IMR-90 (cell line): Measurements from ENCODE around the gene RPP25. TPM values are rescaled to one million over a fixed set of nuclear protein-coding genes. Genes with fewer than 3 reads are reported as not detected.

ENCODE experiments used
- ATAC-seq: fragments of 200-7000 bp; cut with Tn5 transposase; 2 replicates; pipeline ENCODE4 v1.9.1; 2020; ENCODE audit warnings: low read depth, mild to moderate bottlenecking, moderate library complexity
- BruUV-seq: library from RNA; stranded (reverse); fragments of 400-500 nt; replicated peaks from 2 replicates; lab custom pipeline; 2021; lab: Mats Ljungman, UMichigan
- CTCF ChIA-PET: fragments of 300-600 bp; formaldehyde crosslinking; extraction: SDS; loops from one replicate; lab custom pipeline; 2021; ENCODE audit warnings: antibody characterized with exemption; lab: Yijun Ruan, JAX
- POLR2A ChIA-PET: fragments of 300-600 bp; sonication (Branson Sonifier 250); formaldehyde crosslinking; loops from one replicate; lab custom pipeline; 2022; ENCODE audit warnings: antibody characterized with exemption; ENCODE audit not compliant: unreplicated experiment; lab: Charles Lee
- DNase-seq: peaks from one replicate; pipeline ENCODE4 v3.0.0; 2013
- H2AFZ ChIP-seq: replicated peaks from 2 replicates; pipeline ENCODE3; 2013; ENCODE audit warnings: low read length, mild to moderate bottlenecking; ENCODE audit not compliant: poor library complexity
- H2AK5ac ChIP-seq: 2 replicates; pipeline ENCODE4 v1.6.1; 2013; ENCODE audit warnings: low read depth, low read length, inconsistent platforms
- H2AK9ac ChIP-seq: replicated peaks from 2 replicates; pipeline ENCODE3; 2013; ENCODE audit warnings: mild to moderate bottlenecking, low read depth, low read length, moderate library complexity; ENCODE audit not compliant: poor library complexity
- H2BK120ac ChIP-seq: 2 replicates; pipeline ENCODE4 v1.6.1; 2013; ENCODE audit warnings: low read depth, low read length, inconsistent platforms
- H2BK15ac ChIP-seq: 3 replicates; pipeline ENCODE4 v1.6.1; 2013; ENCODE audit warnings: low read depth, low read length, inconsistent platforms
- H2BK20ac ChIP-seq: 2 replicates; pipeline ENCODE4 v1.6.1; 2013; ENCODE audit warnings: low read depth, mild to moderate bottlenecking, inconsistent platforms, low read length, moderate library complexity
- H2BK5ac ChIP-seq: 2 replicates; pipeline ENCODE4 v1.6.1; 2013; ENCODE audit warnings: mild to moderate bottlenecking, low read depth, low read length, inconsistent platforms; ENCODE audit not compliant: poor library complexity, severe bottlenecking
- H3K14ac ChIP-seq: replicated peaks from 2 replicates; pipeline ENCODE4 v1.6.1; 2013; ENCODE audit warnings: low read depth, low read length, inconsistent platforms
- H3K18ac ChIP-seq: 2 replicates; pipeline ENCODE4 v1.6.1; 2013; ENCODE audit warnings: low read depth, low read length, control low read depth
- H3K23ac ChIP-seq: 2 replicates; pipeline ENCODE4 v1.6.1; 2013; ENCODE audit warnings: low read depth, low read length, inconsistent platforms
- H3K27ac ChIP-seq: 2 replicates; pipeline ENCODE4 v1.5.1; 2013; ENCODE audit warnings: mild to moderate bottlenecking, control low read depth, low read length; ENCODE audit not compliant: insufficient read depth
- H3K27me3 ChIP-seq: 2 replicates; pipeline ENCODE4 v1.6.1; 2013; ENCODE audit warnings: low read length; ENCODE audit not compliant: control insufficient read depth, insufficient read depth
- H3K36me3 ChIP-seq: 2 replicates; pipeline ENCODE4 v1.6.1; 2013; ENCODE audit warnings: low read length, mixed read lengths; ENCODE audit not compliant: control insufficient read depth, insufficient read depth
- H3K4ac ChIP-seq: 2 replicates; pipeline ENCODE4 v1.6.1; 2013; ENCODE audit warnings: low read depth, low read length, inconsistent platforms
- H3K4me1 ChIP-seq: 2 replicates; pipeline ENCODE4 v1.6.1; 2013; ENCODE audit warnings: low read length, mixed read lengths; ENCODE audit not compliant: control insufficient read depth, insufficient read depth
- H3K4me2 ChIP-seq: 2 replicates; pipeline ENCODE4 v1.6.1; 2013; ENCODE audit warnings: low read depth, mild to moderate bottlenecking, control low read depth, low read length, moderate library complexity
- H3K4me3 ChIP-seq: 2 replicates; pipeline ENCODE4 v1.5.1; 2013; ENCODE audit warnings: low read depth, mild to moderate bottlenecking, control low read depth, low read length, moderate library complexity; ENCODE audit not compliant: insufficient read depth
- H3K56ac ChIP-seq: 2 replicates; pipeline ENCODE4 v1.6.1; 2013; ENCODE audit warnings: low read length, inconsistent platforms; ENCODE audit not compliant: insufficient read depth; ENCODE audit errors: extremely low read depth
- H3K79me1 ChIP-seq, 2 experiments: 2 replicates each; pipeline ENCODE4 v1.6.1; 2013; ENCODE audit warnings: low read length in 2 of 2, inconsistent platforms in 1 of 2, low read depth in 1 of 2
- H3K9ac ChIP-seq: 2 replicates; pipeline ENCODE4 v1.6.1; 2013; ENCODE audit warnings: low read depth, low read length, control low read depth
- H3K9me1 ChIP-seq: 2 replicates; pipeline ENCODE4 v1.6.1; 2013; ENCODE audit warnings: low read length, inconsistent platforms; ENCODE audit not compliant: insufficient read depth
- H3K9me3 ChIP-seq: 2 replicates; pipeline ENCODE4 v1.6.1; 2013; ENCODE audit warnings: low read length; ENCODE audit not compliant: control insufficient read depth, insufficient read depth
- H4K20me1 ChIP-seq: 2 replicates; pipeline ENCODE4 v1.6.1; 2013; ENCODE audit warnings: low read length, inconsistent platforms; ENCODE audit not compliant: insufficient read depth
- H4K5ac ChIP-seq: 2 replicates; pipeline ENCODE4 v1.6.1; 2013; ENCODE audit warnings: mild to moderate bottlenecking, low read depth, low read length, control low read depth
- H4K8ac ChIP-seq, 2 experiments: 2 replicates each; pipeline ENCODE4 v1.6.1; 2013; ENCODE audit warnings: low read depth in 2 of 2, low read length in 2 of 2, control low read depth in 1 of 2, inconsistent platforms in 1 of 2
- H4K91ac ChIP-seq: 2 replicates; pipeline ENCODE4 v1.6.1; 2013; ENCODE audit warnings: low read depth, low read length, inconsistent platforms; ENCODE audit not compliant: insufficient read depth
- BHLHE40 ChIP-seq: fragments of 150-350 bp; IDR thresholded peaks from 2 replicates; pipeline ENCODE4 v1.6.1; 2016; ENCODE audit warnings: mild to moderate bottlenecking, low read depth, low read length
- CEBPB ChIP-seq: IDR thresholded peaks from 2 replicates; pipeline ENCODE4 v1.6.1; 2012; ENCODE audit warnings: low read depth, low read length, improper control_type of control experiment
- CHD1 ChIP-seq: IDR thresholded peaks from 2 replicates; pipeline ENCODE4 v1.6.1; 2012; ENCODE audit warnings: low read depth, low read length, improper control_type of control experiment
- CTCF ChIP-seq: conservative IDR thresholded peaks from 2 replicates; pipeline ENCODE4 v1.5.1; 2012; ENCODE audit warnings: mild to moderate bottlenecking, low read depth, low read length, improper control_type of control experiment
- ELK1 ChIP-seq: fragments of 150-350 bp; IDR thresholded peaks from 2 replicates; pipeline ENCODE4 v1.6.1; 2016; ENCODE audit warnings: low read depth, mild to moderate bottlenecking, low read length, moderate library complexity, borderline replicate concordance
- FOS ChIP-seq: fragments of 150-350 bp; IDR thresholded peaks from 2 replicates; pipeline ENCODE4 v1.6.1; 2016; ENCODE audit warnings: low read depth, low read length
- MAFK ChIP-seq: IDR thresholded peaks from 2 replicates; pipeline ENCODE4 v1.6.1; 2012; ENCODE audit warnings: low read depth, low read length, improper control_type of control experiment
- MAZ ChIP-seq: IDR thresholded peaks from 2 replicates; pipeline ENCODE4 v1.6.1; 2012; ENCODE audit warnings: low read depth, mild to moderate bottlenecking, low read length, improper control_type of control experiment, moderate library complexity, borderline replicate concordance
- MXI1 ChIP-seq: IDR thresholded peaks from 2 replicates; pipeline ENCODE4 v1.6.1; 2012; ENCODE audit warnings: low read depth, mild to moderate bottlenecking, low read length, moderate library complexity, borderline replicate concordance
- NFE2L2 ChIP-seq: fragments of 150-350 bp; IDR thresholded peaks from 2 replicates; pipeline ENCODE4 v1.6.1; 2016; ENCODE audit warnings: low read depth, mild to moderate bottlenecking, low read length
- POLR2A ChIP-seq: IDR thresholded peaks from 2 replicates; pipeline ENCODE4 v1.6.1; 2012; ENCODE audit warnings: mild to moderate bottlenecking, low read depth, low read length
- RAD21 ChIP-seq: IDR thresholded peaks from 2 replicates; pipeline ENCODE4 v1.6.1; 2012; ENCODE audit warnings: low read length, improper control_type of control experiment
- RCOR1 ChIP-seq: IDR thresholded peaks from 2 replicates; pipeline ENCODE4 v1.6.1; 2012; ENCODE audit warnings: mild to moderate bottlenecking, low read length, improper control_type of control experiment; ENCODE audit not compliant: insufficient replicate concordance
- RFX5 ChIP-seq: IDR thresholded peaks from 2 replicates; pipeline ENCODE4 v1.8.0; 2012; ENCODE audit warnings: low read depth, mild to moderate bottlenecking, low read length, moderate library complexity
- SMC3 ChIP-seq: fragments of 150-350 bp; IDR thresholded peaks from 2 replicates; pipeline ENCODE4 v1.6.1; 2016; ENCODE audit warnings: low read depth, mild to moderate bottlenecking, antibody characterized with exemption, low read length, moderate library complexity
- USF2 ChIP-seq: fragments of 150-350 bp; IDR thresholded peaks from 2 replicates; pipeline ENCODE4 v1.6.1; 2017; ENCODE audit warnings: mild to moderate bottlenecking, antibody characterized with exemption, low read length, low read depth
- WGBS, 2 experiments: methylation state at CpG; one replicate each; pipeline versions ENCODE4 v1.1.5 to v1.1.7; 2013; ENCODE audit warnings: missing lambda C conversion rate in 2 of 2; ENCODE audit not compliant: insufficient read length in 1 of 2; ENCODE audit errors: extremely low coverage in 2 of 2; 5-methylcytosine and 5-hydroxymethylcytosine counted together
- dilution Hi-C: fragments of 300-500 bp; cut with HindIII; formaldehyde crosslinking; loops from one replicate; pipeline ENCODE4 v1.14.3; 2018; ENCODE audit warnings: low sequenced_read_pairs; ENCODE audit not compliant: unreplicated experiment
- in situ Hi-C: fragments of 300-500 bp; cut with MboI; formaldehyde crosslinking; loops from 3 replicates; pipeline ENCODE4 v1.14.3; 2019; ENCODE audit warnings: low sequenced_read_pairs, inconsistent platforms, mixed read lengths
- intact Hi-C: fragments of 100-400 bp; cut with micrococcal nuclease; formaldehyde crosslinking; loops from 2 replicates; pipeline ENCODE4 v1.10.0; 2022
- polyA plus RNA-seq, 3 experiments: library from polyadenylated mRNA; depleted of rRNA; stranded (reverse); fragments of >200 nt; gene quantifications; 2 replicates each; pipeline ENCODE4 v1.2.3, GENCODE V29; 2012; ENCODE audit warnings: low replicate concordance in 1 of 3
- total RNA-seq: library from RNA; depleted of rRNA; stranded (reverse); fragments of >200 nt; gene quantifications from 2 replicates; pipeline ENCODE4 v1.2.3, GENCODE V29; 2012

RPP25 gene
- total and polyA plus RNA-seq, 2 of the 4 experiments (the other 2 are of a cell fraction): 0.18 to 0.38 TPM

- ChIA-PET POLR2A (no interaction called here), CTCF (no interaction called here)
- H3K79me1 ChIP-seq: no peaks in the 10 kb centered on the region
- no peak overlapping the region for H3K4me2 ChIP-seq
- no peak overlapping the region for H2AK5ac ChIP-seq
- no peak overlapping the region for H2AK9ac ChIP-seq
- no peak overlapping the region for H2BK120ac ChIP-seq
- H3K9ac ChIP-seq: no peak overlapping the region
- H2BK5ac ChIP-seq: no peak overlapping the region
- peaks cover 23% of the 10 kb centered on the region for H3K27me3 ChIP-seq
- H2AFZ ChIP-seq: no peak overlapping the region
- H3K4me3 ChIP-seq: no peak overlapping the region
- H2BK15ac ChIP-seq: no peak overlapping the region
- no peak overlapping the region for H3K18ac ChIP-seq
- H4K8ac ChIP-seq: no peak overlapping the region
- no peaks in the 10 kb centered on the region for H3K9me1 ChIP-seq
- no peaks in the 10 kb centered on the region for H3K4me1 ChIP-seq
- no peaks in the 10 kb centered on the region; the same call in 1 of the 2 replicates for H4K20me1 ChIP-seq
- no peaks in the 10 kb centered on the region for H3K36me3 ChIP-seq
- H3K27ac ChIP-seq: no peak overlapping the region
- no TSS peak for BruUV-seq
- no peak overlapping the region for H3K56ac ChIP-seq
- H3K23ac ChIP-seq: no peak overlapping the region
- ATAC-seq (no peak), DNase-seq (no peak)
- H3K14ac ChIP-seq: no peak overlapping the region
- in situ Hi-C loops: no loop called here
- peaks cover 4% of the 10 kb centered on the region; the same call in 1 of the 2 replicates for H3K9me3 ChIP-seq
- intact Hi-C loops: no loop called here
- H2BK20ac ChIP-seq: no peak overlapping the region
- no peak overlapping the region for H3K4ac ChIP-seq
- TF ChIP-seq CEBPB: no peak
- no peak for TF ChIP-seq BHLHE40
- no peak for TF ChIP-seq RFX5
- TF ChIP-seq POLR2A: no peak
- no peak for TF ChIP-seq NFE2L2
- TF ChIP-seq ELK1: no peak
- TF ChIP-seq MXI1: no peak
- no peak for TF ChIP-seq USF2
- TF ChIP-seq CHD1: no peak
- no peak for TF ChIP-seq RCOR1
- TF ChIP-seq MAZ: no peak
- TF ChIP-seq MAFK: no peak
- TF ChIP-seq CTCF: no peak
- no peak for TF ChIP-seq SMC3
- TF ChIP-seq RAD21: no peak
- no peak for TF ChIP-seq FOS
- H4K91ac ChIP-seq: no peak overlapping the region
- dilution Hi-C loops: no loop called here
- 60% methylated on average over 1 of the region's 6 CpGs; no CpG with 5 or more reads in 1 of the 2 experiments for WGBS, 2 experiments
- H4K5ac ChIP-seq: no peak overlapping the region
Measured at GRCh38 chr15:75001310-75001709, 44.7 kb upstream of the RPP25 start.
